ENCODE data around the gene MARF1. TPM values are rescaled to one million over a fixed set of nuclear protein-coding genes. Genes with fewer than 3 reads are reported as not detected.

MARF1 gene
- total and polyA plus RNA-seq, 4 donors = 7.0 to 19.8 (median 12.6) TPM

GRCh38 chr16:15660203-15660601 is 17.2 kb upstream of the MARF1 start:
- H3K9me3 ChIP-seq (ENCODE audit: control insufficient read depth in 4 of 4, low read length in 3 of 4) = no peaks in the 10 kb centered on the region
- no peaks in the 10 kb centered on the region for H3K27me3 ChIP-seq (ENCODE audit: control insufficient read depth in 4 of 4, insufficient read depth in 4 of 4, low read length in 3 of 4)
- no peak overlapping the region for H3K27ac ChIP-seq (ENCODE audit: low read depth in 1 of 2, low read length in 2 of 2)
- WGBS = 87% methylated on average over 5 of the region's 5 CpGs
- DNase-seq (ENCODE audit: low spot score) = no peak
- no peak overlapping the region for H3K9ac ChIP-seq (ENCODE audit: low read depth in 1 of 2, low read length in 2 of 2)
- TF ChIP-seq YY1 (IDR thresholded peaks at IDR 0.05) (no peak), NR2F2 (IDR thresholded peaks at IDR 0.05) (no peak), SP1 (IDR thresholded peaks at IDR 0.05) (no peak), ATF3 (IDR thresholded peaks at IDR 0.05) (no peak), CTCF (IDR thresholded peaks at IDR 0.05; ENCODE audit: low read depth, low read length, missing input control) (no peak), FOXA1 (IDR thresholded peaks at IDR 0.05) (no peak), GABPA (IDR thresholded peaks at IDR 0.05 in 1 of 2, conservative IDR thresholded peaks at IDR 0.05 in 1 of 2) (no peak)
- TF ChIP-seq, protein P1, sequence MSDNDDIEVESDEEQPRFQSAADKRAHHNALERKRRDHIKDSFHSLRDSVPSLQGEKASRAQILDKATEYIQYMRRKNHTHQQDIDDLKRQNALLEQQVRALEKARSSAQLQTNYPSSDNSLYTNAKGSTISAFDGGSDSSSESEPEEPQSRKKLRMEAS (IDR thresholded peaks at IDR 0.05) = no peak
- TF ChIP-seq, protein P2, sequence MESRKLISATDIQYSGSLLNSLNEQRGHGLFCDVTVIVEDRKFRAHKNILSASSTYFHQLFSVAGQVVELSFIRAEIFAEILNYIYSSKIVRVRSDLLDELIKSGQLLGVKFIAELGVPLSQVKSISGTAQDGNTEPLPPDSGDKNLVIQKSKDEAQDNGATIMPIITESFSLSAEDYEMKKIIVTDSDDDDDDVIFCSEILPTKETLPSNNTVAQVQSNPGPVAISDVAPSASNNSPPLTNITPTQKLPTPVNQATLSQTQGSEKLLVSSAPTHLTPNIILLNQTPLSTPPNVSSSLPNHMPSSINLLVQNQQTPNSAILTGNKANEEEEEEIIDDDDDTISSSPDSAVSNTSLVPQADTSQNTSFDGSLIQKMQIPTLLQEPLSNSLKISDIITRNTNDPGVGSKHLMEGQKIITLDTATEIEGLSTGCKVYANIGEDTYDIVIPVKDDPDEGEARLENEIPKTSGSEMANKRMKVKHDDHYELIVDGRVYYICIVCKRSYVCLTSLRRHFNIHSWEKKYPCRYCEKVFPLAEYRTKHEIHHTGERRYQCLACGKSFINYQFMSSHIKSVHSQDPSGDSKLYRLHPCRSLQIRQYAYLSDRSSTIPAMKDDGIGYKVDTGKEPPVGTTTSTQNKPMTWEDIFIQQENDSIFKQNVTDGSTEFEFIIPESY (IDR thresholded peaks at IDR 0.05) = no peak
- no peak overlapping the region for H3K4me3 ChIP-seq (ENCODE audit: low read depth in 1 of 3, low read length in 3 of 3)
- H3K4me1 ChIP-seq (ENCODE audit: control insufficient read depth in 4 of 4, insufficient read depth in 4 of 4, low read length in 3 of 4) = no peaks in the 10 kb centered on the region
- peaks cover 0 to 4% (median 0%) of the 10 kb centered on the region in 4 donors for H3K36me3 ChIP-seq (ENCODE audit: control insufficient read depth in 4 of 4, insufficient read depth in 3 of 4, low read depth in 1 of 4, low read length in 3 of 4)

DNA sequence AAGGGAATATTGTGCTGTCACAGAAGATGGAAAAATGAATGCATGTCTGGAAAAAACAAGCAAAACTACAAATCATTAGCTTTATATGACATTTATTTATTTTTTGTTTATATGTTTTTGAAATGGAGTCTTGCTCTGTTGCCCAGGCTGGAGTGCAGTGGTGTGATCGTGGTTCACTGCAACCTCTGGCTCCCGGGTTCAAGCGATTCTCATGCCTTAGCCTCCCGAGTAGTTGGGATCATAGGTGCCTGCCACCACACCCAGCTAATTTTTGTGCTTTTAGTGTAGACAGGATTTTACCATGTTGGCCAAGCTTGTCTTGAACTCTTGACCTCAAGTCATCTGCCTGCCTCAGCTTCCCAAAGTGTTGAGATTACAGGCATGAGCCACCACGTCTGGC is 15.6 kb upstream of the MARF1 start:
- no peaks in the 10 kb centered on the region for H3K36me3 ChIP-seq (ENCODE audit: control insufficient read depth in 4 of 4, insufficient read depth in 3 of 4, low read depth in 1 of 4, low read length in 3 of 4)
- no peaks in the 10 kb centered on the region for H3K9me3 ChIP-seq (ENCODE audit: control insufficient read depth in 4 of 4, low read length in 3 of 4)
- H3K27ac ChIP-seq (ENCODE audit: low read depth in 1 of 2, low read length in 2 of 2) = no peak overlapping the region
- H3K4me1 ChIP-seq (ENCODE audit: control insufficient read depth in 4 of 4, insufficient read depth in 4 of 4, low read length in 3 of 4) = no peaks in the 10 kb centered on the region
- no peak overlapping the region for H3K9ac ChIP-seq (ENCODE audit: low read depth in 1 of 2, low read length in 2 of 2)
- 97% methylated on average over 5 of the region's 5 CpGs for WGBS
- no peak for DNase-seq (ENCODE audit: low spot score)
- no peak overlapping the region for H3K4me3 ChIP-seq (ENCODE audit: low read depth in 1 of 3, low read length in 3 of 3)
- TF ChIP-seq SP1 (IDR thresholded peaks at IDR 0.05) (no peak), TAF1 (conservative IDR thresholded peaks at IDR 0.05) (no peak), FOXA2 (IDR thresholded peaks at IDR 0.05) (no peak), EGR1 (IDR thresholded peaks at IDR 0.05; ENCODE audit: low read depth in 2 of 2) (no peak), RAD21 (IDR thresholded peaks at IDR 0.05) (no peak), REST (IDR thresholded peaks at IDR 0.05) (no peak), HNF4A (conservative IDR thresholded peaks at IDR 0.05) (no peak), HNF4G (IDR thresholded peaks at IDR 0.05) (no peak), FOXA1 (IDR thresholded peaks at IDR 0.05) (no peak)
- TF ChIP-seq, protein P1 (IDR thresholded peaks at IDR 0.05) = no peak
- H3K27me3 ChIP-seq (ENCODE audit: control insufficient read depth in 4 of 4, insufficient read depth in 4 of 4, low read length in 3 of 4) = no peaks in the 10 kb centered on the region
